Measurements from ENCODE around the gene SS18.

SS18 gene

GRCh38 chr18:26046419-26047077, 43.9 kb downstream of the SS18 start:
- Mint-ChIP-seq H3K4me3 (no peak overlapping the region), H3K27me3 (no peaks in the 10 kb centered on the region), H3K36me3 (peaks cover 25 to 27% of the 10 kb centered on the region in 2 donors), H3K4me1 (peaks cover 2 to 11% of the 10 kb centered on the region in 2 donors), H3K9me3 (peaks cover 5 to 7% of the 10 kb centered on the region in 2 donors), H3K27ac (no peak overlapping the region)
- DNase-seq, result no peak
- ATAC-seq (replicated peaks), result no peak

GRCh38 chr18:26044807-26045206, 45.6 kb downstream of the SS18 start:
- H3K4me3 Mint-ChIP-seq, result no peak overlapping the region
- DNase-seq, result no peak
- H3K27me3 Mint-ChIP-seq, result no peaks in the 10 kb centered on the region
- ATAC-seq (replicated peaks), result no peak
- no peak overlapping the region for H3K27ac Mint-ChIP-seq
- peaks cover 3 to 16% of the 10 kb centered on the region in 2 donors for H3K4me1 Mint-ChIP-seq
- H3K9me3 Mint-ChIP-seq, result peaks cover 5 to 7% of the 10 kb centered on the region in 2 donors
- H3K36me3 Mint-ChIP-seq, result peaks cover 30 to 32% of the 10 kb centered on the region in 2 donors

- H3K36me3 Mint-ChIP-seq, result peaks cover 17 to 30% of the 10 kb centered on the region in 2 donors
- ATAC-seq (replicated peaks) (no peak), DNase-seq (no peak)
- peaks cover 4% of the 10 kb centered on the region in 2 donors for H3K9me3 Mint-ChIP-seq
- H3K4me1 Mint-ChIP-seq, result peaks cover 3 to 15% of the 10 kb centered on the region in 2 donors
- peak overlapping the region; percentile 25 for H3K27ac Mint-ChIP-seq
- no peak overlapping the region for H3K4me3 Mint-ChIP-seq
- no peaks in the 10 kb centered on the region for H3K27me3 Mint-ChIP-seq
These were observed 50.3 kb downstream of the SS18 start for GRCh38 chr18:26040051-26040656.

GRCh38 chr18:26039203-26039602, 51.2 kb downstream of the SS18 start:
- H3K27me3 Mint-ChIP-seq, result no peaks in the 10 kb centered on the region

GRCh38 chr18:26036635-26037034, 53.8 kb downstream of the SS18 start:
- Mint-ChIP-seq H3K36me3 (peaks cover 27 to 44% of the 10 kb centered on the region in 2 donors), H3K4me3 (no peak overlapping the region), H3K9me3 (no peaks in the 10 kb centered on the region)

More at GRCh38 chr18:26039203-26039602, 51.2 kb downstream of the SS18 start:
- ATAC-seq (replicated peaks) (no peak), DNase-seq (no peak)
- no peaks in the 10 kb centered on the region for H3K9me3 Mint-ChIP-seq
- H3K4me3 Mint-ChIP-seq, result no peak overlapping the region
- no peak overlapping the region for H3K27ac Mint-ChIP-seq
- H3K36me3 Mint-ChIP-seq, result peaks cover 15 to 28% of the 10 kb centered on the region in 2 donors
- H3K4me1 Mint-ChIP-seq, result peaks cover 3 to 10% of the 10 kb centered on the region in 2 donors

GRCh38 chr18:26034850-26035497, 55.4 kb downstream of the SS18 start:
- H3K4me1 Mint-ChIP-seq, result no peaks in the 10 kb centered on the region
- no peak for DNase-seq
- H3K4me3 Mint-ChIP-seq, result no peak overlapping the region
- H3K27ac Mint-ChIP-seq, result no peak overlapping the region
- no peak for ATAC-seq (replicated peaks)
- no peaks in the 10 kb centered on the region for H3K27me3 Mint-ChIP-seq
- H3K9me3 Mint-ChIP-seq, result no peaks in the 10 kb centered on the region
- H3K36me3 Mint-ChIP-seq, result peaks cover 31 to 48% of the 10 kb centered on the region in 2 donors

More at GRCh38 chr18:26036635-26037034, 53.8 kb downstream of the SS18 start:
- ATAC-seq (replicated peaks) (no peak), DNase-seq (no peak)
- H3K27me3 Mint-ChIP-seq, result no peaks in the 10 kb centered on the region
- no peak overlapping the region for H3K27ac Mint-ChIP-seq
- H3K4me1 Mint-ChIP-seq, result peaks cover 2 to 5% of the 10 kb centered on the region in 2 donors

GRCh38 chr18:26022585-26022984, 67.8 kb downstream of the SS18 start:
- DNase-seq (no peak), ATAC-seq (replicated peaks) (no peak)
- Mint-ChIP-seq H3K4me1 (peaks cover 0 to 6% of the 10 kb centered on the region in 2 donors), H3K9me3 (peaks cover 0 to 3% of the 10 kb centered on the region in 2 donors), H3K27ac (no peak overlapping the region), H3K36me3 (peaks cover 48 to 76% of the 10 kb centered on the region in 2 donors), H3K4me3 (no peak overlapping the region), H3K27me3 (no peaks in the 10 kb centered on the region)

- ATAC-seq (replicated peaks) (no peak), DNase-seq (no peak)
- Mint-ChIP-seq H3K27me3 (no peaks in the 10 kb centered on the region), H3K36me3 (peaks cover 50 to 79% of the 10 kb centered on the region in 2 donors), H3K4me3 (no peak overlapping the region), H3K27ac (no peak overlapping the region), H3K4me1 (peaks cover 0 to 6% of the 10 kb centered on the region in 2 donors), H3K9me3 (peaks cover 0 to 3% of the 10 kb centered on the region in 2 donors)
These were observed 69.2 kb downstream of the SS18 start for GRCh38 chr18:26021061-26021754.

GRCh38 chr18:26017929-26018328, 72.5 kb downstream of the SS18 start:
- no peak for ATAC-seq (replicated peaks)
- H3K27me3 Mint-ChIP-seq, result no peaks in the 10 kb centered on the region
- H3K27ac Mint-ChIP-seq, result no peak overlapping the region
- peaks cover 33 to 57% of the 10 kb centered on the region in 2 donors for H3K36me3 Mint-ChIP-seq
- no peak for DNase-seq
- H3K4me3 Mint-ChIP-seq, result no peak overlapping the region
- no peaks in the 10 kb centered on the region for H3K9me3 Mint-ChIP-seq
- no peaks in the 10 kb centered on the region for H3K4me1 Mint-ChIP-seq

- Mint-ChIP-seq H3K9me3 (no peaks in the 10 kb centered on the region), H3K27me3 (no peaks in the 10 kb centered on the region), H3K36me3 (peaks cover 31 to 46% of the 10 kb centered on the region in 2 donors), H3K4me3 (no peak overlapping the region), H3K4me1 (no peaks in the 10 kb centered on the region), H3K27ac (no peak overlapping the region)
- ATAC-seq (replicated peaks) (no peak), DNase-seq (no peak)
These were observed 76.0 kb downstream of the SS18 start for GRCh38 chr18:26014462-26014861.

GRCh38 chr18:26008619-26009018, 81.8 kb downstream of the SS18 start:
- no peak for ATAC-seq (replicated peaks)
- H3K27ac Mint-ChIP-seq, result no peak overlapping the region

GRCh38 chr18:26008096-26008495, 82.3 kb downstream of the SS18 start:
- ATAC-seq (replicated peaks), result no peak
- Mint-ChIP-seq H3K9me3 (peaks cover 0 to 1% of the 10 kb centered on the region in 2 donors), H3K27ac (peak overlapping the region; percentile 37), H3K4me1 (peaks cover 0 to 7% of the 10 kb centered on the region in 2 donors), H3K4me3 (no peak overlapping the region), H3K27me3 (no peaks in the 10 kb centered on the region), H3K36me3 (peaks cover 11 to 14% of the 10 kb centered on the region in 2 donors)
- DNase-seq, result no peak

More at GRCh38 chr18:26008619-26009018, 81.8 kb downstream of the SS18 start:
- no peaks in the 10 kb centered on the region for H3K27me3 Mint-ChIP-seq
- peaks cover 0 to 1% of the 10 kb centered on the region in 2 donors for H3K9me3 Mint-ChIP-seq
- no peak for DNase-seq
- no peak overlapping the region for H3K4me3 Mint-ChIP-seq
- peaks cover 11 to 14% of the 10 kb centered on the region in 2 donors for H3K36me3 Mint-ChIP-seq
- peaks cover 0 to 7% of the 10 kb centered on the region in 2 donors for H3K4me1 Mint-ChIP-seq

GRCh38 chr18:26005950-26006349, 84.5 kb downstream of the SS18 start:
- H3K4me3 Mint-ChIP-seq, result no peak overlapping the region
- ATAC-seq (replicated peaks), result no peak
- no peak overlapping the region for H3K27ac Mint-ChIP-seq
- peaks cover 0 to 7% of the 10 kb centered on the region in 2 donors for H3K4me1 Mint-ChIP-seq
- H3K9me3 Mint-ChIP-seq, result peaks cover 0 to 1% of the 10 kb centered on the region in 2 donors
- no peak for DNase-seq
- peaks cover 8% of the 10 kb centered on the region in 2 donors for H3K36me3 Mint-ChIP-seq
- no peaks in the 10 kb centered on the region for H3K27me3 Mint-ChIP-seq

- Mint-ChIP-seq H3K9me3 (peaks cover 0 to 1% of the 10 kb centered on the region in 2 donors), H3K27ac (no peak overlapping the region), H3K36me3 (peaks cover 3 to 8% of the 10 kb centered on the region in 2 donors), H3K4me1 (peaks cover 0 to 7% of the 10 kb centered on the region in 2 donors), H3K4me3 (no peak overlapping the region), H3K27me3 (no peaks in the 10 kb centered on the region)
- DNase-seq (no peak), ATAC-seq (replicated peaks) (no peak)
These were observed 85.6 kb downstream of the SS18 start for GRCh38 chr18:26004832-26005231.
